T-helper 2 cell treated with Interferon-gamma antibody and Interleukin-4, amounts not matched to agents 100 ng/mL and 5 ng/mL, for 36 hours (primary cell): ENCODE results near the gene PLCE1. TPM values are rescaled to one million over a fixed set of nuclear protein-coding genes. Genes with fewer than 3 reads are reported as not detected.

ENCODE experiments used
- intact Hi-C: fragments of 100-400 bp; cut with micrococcal nuclease; formaldehyde crosslinking; loops from one replicate; pipeline ENCODE4 v1.15.1; 2023
- total RNA-seq: library from RNA; stranded (reverse); gene quantifications from 2 replicates; pipeline ENCODE4 v1.2.3, GENCODE V29; 2022

Gene PLCE1
- total RNA-seq, 1 donor from 2014 or later, result 0.05 TPM

GRCh38 chr10:94018107-94018506 lies 24.4 kb downstream of the PLCE1 start:
- intact Hi-C loops, result no loop called here

GRCh38 chr10:94023906-94024305 lies 30.2 kb downstream of the PLCE1 start:
- intact Hi-C loops, result no loop called here

GRCh38 chr10:94024407-94024806 lies 30.7 kb downstream of the PLCE1 start:
- intact Hi-C loops, result no loop called here

- intact Hi-C loops, result no loop called here
These were observed 32.1 kb downstream of the PLCE1 start for GRCh38 chr10:94025806-94026205.

- intact Hi-C loops, result no loop called here
These were observed 33.5 kb downstream of the PLCE1 start for GRCh38 chr10:94027197-94027596.

GRCh38 chr10:94029955-94030354 lies 36.2 kb downstream of the PLCE1 start:
- intact Hi-C loops, result no loop called here

- intact Hi-C loops, result no loop called here
These were observed 42.4 kb downstream of the PLCE1 start for GRCh38 chr10:94035982-94036765.

- intact Hi-C loops, result no loop called here
These were observed 43.0 kb downstream of the PLCE1 start for GRCh38 chr10:94036766-94037033.

GRCh38 chr10:94037286-94037685 lies 43.6 kb downstream of the PLCE1 start:
- intact Hi-C loops, result no loop called here

GRCh38 chr10:94038024-94038423 lies 44.3 kb downstream of the PLCE1 start:
- intact Hi-C loops, result no loop called here

GRCh38 chr10:94041206-94041605 lies 47.5 kb downstream of the PLCE1 start:
- intact Hi-C loops, result no loop called here

- intact Hi-C loops, result no loop called here
These were observed 48.5 kb downstream of the PLCE1 start for GRCh38 chr10:94042001-94042833.

GRCh38 chr10:94042834-94043175 lies 49.1 kb downstream of the PLCE1 start:
- intact Hi-C loops, result no loop called here

Other genes starting within 250 kb of the PLCE1 start
- not detected in 2 replicates for gene LGI1, start 236.0 kb upstream of the PLCE1 start, total RNA-seq
- gene SLC35G1, start 100.0 kb upstream of the PLCE1 start, total RNA-seq, result 4.0 and 4.3 TPM in 2 replicates